Sigmoid colon (tissue), 7 donors: Measurements from ENCODE around the gene EML3. TPM values are rescaled to one million over a fixed set of nuclear protein-coding genes. Genes with fewer than 3 reads are reported as not detected.

Experiments
- DNase-seq: peaks from one replicate; pipeline ENCODE4 v3.0.0-alpha.2; 2019
- H3K27ac ChIP-seq, 4 donors: fragments of 200-600 bp; sonication (generic); one replicate each; pipeline ENCODE4 v1.5.1; 2016 to 2019; ENCODE audit warnings: mild to moderate bottlenecking in 1 of 4
- H3K27me3 ChIP-seq, 3 donors: fragments of 200-600 bp; sonication (generic); one replicate each; pipeline ENCODE4 v1.5.1; 2019; ENCODE audit warnings: mild to moderate bottlenecking in 1 of 3
- H3K36me3 ChIP-seq, 4 donors: fragments of 200-600 bp; sonication (generic); one replicate each; pipeline ENCODE4 v1.5.1; 2016 to 2019
- H3K4me1 ChIP-seq, 4 donors: fragments of 200-600 bp; sonication (generic); one replicate each; pipeline ENCODE4 v1.5.1; 2017 to 2019
- H3K4me3 ChIP-seq, 4 donors: fragments of 200-600 bp; sonication (generic); one replicate each; pipeline ENCODE4 v1.5.1; 2017 to 2019; ENCODE audit warnings: mild to moderate bottlenecking in 2 of 4, moderate library complexity in 1 of 4
- H3K9me3 ChIP-seq, 4 donors: fragments of 200-600 bp in 3 of 4; sonication (generic) in 3 of 4; one replicate each; pipeline versions ENCODE4 v1.5.1 to v1.6.1; 2013 to 2019
- EP300 ChIP-seq, 4 donors: sonication (generic); formaldehyde crosslinking; IDR thresholded peaks; one replicate each; pipeline ENCODE4 v1.6.1; 2017; ENCODE audit warnings: antibody characterized with exemption in 4 of 4
- POLR2A ChIP-seq, 2 donors: fragments of 450-650 bp; IDR thresholded peaks; one replicate each; pipeline ENCODE4 v1.6.1; 2016; ENCODE audit warnings: antibody characterized with exemption in 2 of 2, mild to moderate bottlenecking in 2 of 2, moderate library complexity in 2 of 2
- POLR2AphosphoS5 ChIP-seq, 4 donors: sonication (generic); formaldehyde crosslinking; IDR thresholded peaks; one replicate each; pipeline ENCODE4 v1.6.1; 2017; ENCODE audit warnings: antibody characterized with exemption in 4 of 4
- WGBS, 2 donors: extraction: QIAGEN DNeasy Blood & Tissue Kit; methylation state at CpG; one replicate each; pipeline ENCODE4 v1.1.7; 2013; 5-methylcytosine and 5-hydroxymethylcytosine counted together
- intact Hi-C: fragments of 100-400 bp; cut with DNase I; formaldehyde crosslinking; loops from one replicate; pipeline ENCODE4 v1.15.1; 2023
- polyA plus RNA-seq, 3 donors: library from polyadenylated mRNA; stranded (reverse); fragments of 200-250 nt; gene quantifications; one replicate each; pipeline ENCODE4 v1.2.3, GENCODE V29; 2013
- total RNA-seq, 4 donors: library from RNA; depleted of rRNA; stranded (reverse); fragments of >200 nt; gene quantifications; one replicate each; pipeline ENCODE4 v1.1.0, GENCODE V29; 2016
- TF ChIP-seq, protein P1 (sequence below), 4 experiments: fragments of 450-650 bp in 3 of 4; fragments of 200-600 bp in 1 of 4; IDR thresholded peaks; one replicate each; pipeline ENCODE4 v1.5.1; 2016 to 2019; ENCODE audit warnings: antibody characterized with exemption in 4 of 4, mild to moderate bottlenecking in 3 of 4, moderate library complexity in 2 of 4
- donor health status: healthy with polysubstance abuse.
- donor health status: Bipolar disorder and iron deficiency.
- donor health status: healthy.

The EML3 gene
- total and polyA plus RNA-seq, 7 donors = 10.6 to 50.7 (median 26.3) TPM

GRCh38 chr11:62649486-62649885 lies 36.9 kb upstream of the EML3 start:
- intact Hi-C loops = no loop called here

DNA sequence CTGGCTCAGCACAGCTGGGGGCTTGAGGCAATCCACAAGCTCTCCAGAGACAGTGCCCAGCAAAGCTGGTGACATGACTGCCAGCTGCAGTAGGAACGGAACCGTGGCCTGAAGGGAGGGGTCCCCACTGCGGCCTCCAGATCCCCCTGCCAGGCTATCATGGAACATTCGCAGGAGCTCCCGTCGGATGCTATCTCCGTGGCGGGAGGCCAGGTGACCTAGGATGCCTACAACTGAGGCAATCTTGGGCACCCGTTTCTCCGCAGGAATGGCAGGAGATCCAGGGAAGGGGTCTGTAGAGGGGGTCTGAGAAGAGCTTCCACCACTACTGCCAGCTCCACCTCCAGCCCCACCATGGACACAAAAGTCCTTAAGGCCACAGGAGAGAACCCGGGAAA lies 36.4 kb upstream of the EML3 start:
- intact Hi-C loops = no loop called here
- H3K4me1 ChIP-seq = peaks cover 0 to 49% (median 38%) of the 10 kb centered on the region in 4 donors

More at GRCh38 chr11:62649486-62649885, 36.9 kb upstream of the EML3 start:
- Histone ChIP-seq H3K27me3 (no peaks in the 10 kb centered on the region), H3K27ac (no peak overlapping the region), H3K9me3 (no peaks in the 10 kb centered on the region), H3K4me3 (no peak overlapping the region), H3K36me3 (peaks cover 11 to 28% (median 16%) of the 10 kb centered on the region in 4 donors), H3K4me1 (peaks cover 0 to 46% (median 36%) of the 10 kb centered on the region in 4 donors)
- no peak for DNase-seq
- 90 to 93% methylated on average over 11 of the region's 11 CpGs for WGBS, 2 donors
- TF ChIP-seq POLR2AphosphoS5 (IDR thresholded peaks at IDR 0.05) = no peak
- no peak for TF ChIP-seq EP300 (IDR thresholded peaks at IDR 0.05)
- TF ChIP-seq POLR2A (IDR thresholded peaks at IDR 0.05) = no peak
- TF ChIP-seq, protein P1, sequence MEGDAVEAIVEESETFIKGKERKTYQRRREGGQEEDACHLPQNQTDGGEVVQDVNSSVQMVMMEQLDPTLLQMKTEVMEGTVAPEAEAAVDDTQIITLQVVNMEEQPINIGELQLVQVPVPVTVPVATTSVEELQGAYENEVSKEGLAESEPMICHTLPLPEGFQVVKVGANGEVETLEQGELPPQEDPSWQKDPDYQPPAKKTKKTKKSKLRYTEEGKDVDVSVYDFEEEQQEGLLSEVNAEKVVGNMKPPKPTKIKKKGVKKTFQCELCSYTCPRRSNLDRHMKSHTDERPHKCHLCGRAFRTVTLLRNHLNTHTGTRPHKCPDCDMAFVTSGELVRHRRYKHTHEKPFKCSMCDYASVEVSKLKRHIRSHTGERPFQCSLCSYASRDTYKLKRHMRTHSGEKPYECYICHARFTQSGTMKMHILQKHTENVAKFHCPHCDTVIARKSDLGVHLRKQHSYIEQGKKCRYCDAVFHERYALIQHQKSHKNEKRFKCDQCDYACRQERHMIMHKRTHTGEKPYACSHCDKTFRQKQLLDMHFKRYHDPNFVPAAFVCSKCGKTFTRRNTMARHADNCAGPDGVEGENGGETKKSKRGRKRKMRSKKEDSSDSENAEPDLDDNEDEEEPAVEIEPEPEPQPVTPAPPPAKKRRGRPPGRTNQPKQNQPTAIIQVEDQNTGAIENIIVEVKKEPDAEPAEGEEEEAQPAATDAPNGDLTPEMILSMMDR (IDR thresholded peaks at IDR 0.05) = no peak

DNA sequence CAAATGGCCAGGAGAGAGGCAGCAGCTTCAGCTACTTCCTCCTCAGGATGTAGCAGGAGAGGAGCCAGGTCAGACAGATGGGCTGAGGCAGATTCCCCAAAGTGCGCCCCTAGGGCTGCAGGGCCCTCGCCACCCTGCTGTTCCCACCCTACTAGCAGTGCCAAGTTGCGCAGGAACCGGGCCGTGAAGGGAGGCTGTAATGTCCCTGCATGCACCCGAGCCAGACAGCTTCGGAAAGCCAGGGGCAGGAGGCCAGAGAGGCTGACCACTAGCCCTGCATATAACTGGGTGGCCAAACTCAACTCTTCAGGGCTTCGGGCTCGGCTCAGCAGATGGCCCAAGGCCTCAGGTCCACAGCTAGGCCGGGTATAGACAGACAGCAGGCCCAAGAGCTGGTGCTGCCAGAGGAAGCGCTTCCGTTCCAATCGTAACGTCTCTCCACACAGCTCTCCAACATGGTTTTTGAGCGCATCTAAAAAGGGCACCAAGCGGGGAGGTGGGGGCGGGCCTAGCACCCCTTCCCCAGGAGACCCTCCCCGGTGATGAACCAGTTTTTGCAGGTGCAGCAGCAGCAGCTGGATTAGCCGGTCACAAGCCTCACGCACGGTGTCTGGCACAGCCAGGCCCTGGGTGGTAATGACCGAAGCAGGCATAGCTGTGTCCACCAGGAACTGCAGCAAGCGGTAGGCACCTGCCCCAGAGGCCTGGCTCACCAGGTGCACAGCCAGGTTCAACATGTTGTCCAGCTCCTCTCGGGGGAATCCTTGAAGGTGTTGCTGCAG lies 35.8 kb upstream of the EML3 start:
- H3K27ac ChIP-seq = no peak overlapping the region
- peaks cover 11 to 39% (median 24%) of the 10 kb centered on the region in 4 donors for H3K36me3 ChIP-seq
- DNase-seq = no peak
- TF ChIP-seq POLR2A (IDR thresholded peaks at IDR 0.05) = no peak
- H3K4me3 ChIP-seq = no peak overlapping the region
- no peaks in the 10 kb centered on the region for H3K9me3 ChIP-seq
- 94 to 95% methylated on average over 24 of the region's 24 CpGs for WGBS, 2 donors
- peaks cover 0 to 49% (median 38%) of the 10 kb centered on the region in 4 donors for H3K4me1 ChIP-seq
- intact Hi-C loops = no loop called here
- H3K27me3 ChIP-seq = no peaks in the 10 kb centered on the region

More for the DNA sequence above, 36.4 kb upstream of the EML3 start:
- no peak overlapping the region for H3K4me3 ChIP-seq
- no peaks in the 10 kb centered on the region for H3K27me3 ChIP-seq
- H3K9me3 ChIP-seq = no peaks in the 10 kb centered on the region
- WGBS, 2 donors = 95% methylated on average over 11 of the region's 11 CpGs
- H3K27ac ChIP-seq = no peak overlapping the region
- DNase-seq = no peak
- no peak for TF ChIP-seq POLR2A (IDR thresholded peaks at IDR 0.05)
- no peak for TF ChIP-seq EP300 (IDR thresholded peaks at IDR 0.05)
- TF ChIP-seq POLR2AphosphoS5 (IDR thresholded peaks at IDR 0.05) = no peak
- TF ChIP-seq, protein P1 (IDR thresholded peaks at IDR 0.05) = no peak
- peaks cover 11 to 33% (median 21%) of the 10 kb centered on the region in 4 donors for H3K36me3 ChIP-seq

DNA sequence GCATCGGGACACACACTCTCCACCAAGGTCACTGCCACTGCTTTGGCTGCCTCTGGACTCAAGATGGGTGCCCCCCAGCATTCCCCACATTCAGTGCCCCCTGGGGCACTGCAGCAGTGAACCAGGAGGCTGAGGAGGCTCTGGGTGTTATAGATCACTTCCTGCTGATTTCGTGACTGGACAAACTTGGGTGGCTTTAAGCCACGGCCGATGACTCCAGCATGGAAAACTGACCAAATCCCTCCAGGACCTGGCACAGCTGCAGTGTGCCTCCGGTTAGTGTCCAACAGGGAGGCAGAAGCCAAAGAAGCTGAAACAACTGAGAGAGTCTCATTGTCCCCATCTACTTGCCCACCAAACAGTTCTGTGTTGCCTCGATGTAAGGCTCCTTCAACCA lies 35.0 kb upstream of the EML3 start:
- no peak for DNase-seq
- TF ChIP-seq POLR2AphosphoS5 (IDR thresholded peaks at IDR 0.05) = no peak
- TF ChIP-seq POLR2A (IDR thresholded peaks at IDR 0.05) = no peak
- peaks cover 11 to 46% (median 26%) of the 10 kb centered on the region in 4 donors for H3K36me3 ChIP-seq
- no peaks in the 10 kb centered on the region for H3K9me3 ChIP-seq
- no peak overlapping the region for H3K27ac ChIP-seq
- H3K4me1 ChIP-seq = peaks cover 0 to 46% (median 37%) of the 10 kb centered on the region in 4 donors
- intact Hi-C loops = loop anchor here (2.0 kb wide), 2 partner anchors 17 to 25 kb away; partner anchors contain the start of genes C11orf98 and CSKMT
- H3K27me3 ChIP-seq = no peaks in the 10 kb centered on the region
- WGBS, 2 donors = 89 to 91% methylated on average over 6 of the region's 6 CpGs
- no peak overlapping the region for H3K4me3 ChIP-seq

DNA sequence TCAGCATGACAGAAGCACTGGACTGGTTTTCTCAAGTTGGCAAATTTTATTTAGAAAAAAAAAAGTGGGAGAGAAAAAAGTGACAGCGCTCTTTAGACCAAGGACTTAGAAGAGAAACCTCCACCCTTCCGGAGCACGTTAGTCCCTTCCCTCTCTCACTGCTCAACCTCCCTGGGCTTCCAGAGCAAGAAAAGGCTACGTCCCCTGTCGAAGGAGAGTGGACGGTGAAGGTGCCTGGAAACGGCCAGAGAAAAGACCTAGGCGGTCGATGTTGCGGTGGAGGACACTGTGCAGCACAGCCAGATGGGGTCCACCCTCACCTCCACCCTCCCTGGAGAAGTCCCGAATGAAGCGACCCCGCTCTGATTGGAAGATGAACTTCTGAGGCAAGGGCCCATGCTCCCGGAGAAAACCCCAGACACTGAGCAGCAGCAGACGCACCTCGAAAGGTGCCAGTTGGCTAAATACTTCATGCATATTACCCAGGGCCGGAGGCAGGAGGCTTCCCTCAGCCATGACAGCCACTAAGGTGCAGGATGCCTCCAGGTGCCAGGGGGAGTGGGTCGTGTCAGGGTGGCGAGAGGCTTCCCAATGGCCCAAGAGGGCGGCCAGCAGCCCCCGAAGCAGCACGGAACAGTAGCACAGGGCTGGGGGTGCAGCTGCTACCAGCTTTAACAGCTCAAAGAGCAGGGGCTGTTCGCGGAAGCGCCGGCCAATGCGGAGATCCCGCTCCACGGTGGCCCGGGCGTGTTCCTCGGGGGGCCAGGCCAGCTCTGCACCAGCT lies 34.4 kb upstream of the EML3 start:
- DNase-seq = peak; percentile 73
- H3K36me3 ChIP-seq = peaks cover 11 to 52% (median 26%) of the 10 kb centered on the region in 4 donors
- no peaks in the 10 kb centered on the region for H3K9me3 ChIP-seq
- WGBS, 2 donors = 66 to 71% methylated on average over 32 of the region's 32 CpGs
- H3K4me3 ChIP-seq = peak overlapping the region in 2 of 4 donors; percentile 89 to 98
- H3K27me3 ChIP-seq = no peaks in the 10 kb centered on the region
- intact Hi-C loops = loop anchor here (2.0 kb wide), 2 partner anchors 18 to 24 kb away; partner anchors contain the start of genes C11orf98 and CSKMT
- peak overlapping the region; percentile 89 to 96 (median 94) for H3K27ac ChIP-seq
- peaks cover 0 to 40% (median 31%) of the 10 kb centered on the region in 4 donors for H3K4me1 ChIP-seq
- no peak for TF ChIP-seq POLR2AphosphoS5 (IDR thresholded peaks at IDR 0.05)
- no peak for TF ChIP-seq POLR2A (IDR thresholded peaks at IDR 0.05)
- TF ChIP-seq EP300 (IDR thresholded peaks at IDR 0.05) = no peak
- TF ChIP-seq, protein P1 (IDR thresholded peaks at IDR 0.05) = no peak
